Cerebellar nuclear complex (tissue), 1 donor: ENCODE measurements around the gene CFDP1.

Source experiments
- DNase-seq, 2 experiments: peaks; one replicate each; lab custom pipeline; 2025; lab: John Stamatoyannopoulos, UW

Gene CFDP1

GRCh38 chr16:75406943-75407342, 26.4 kb downstream of the CFDP1 start:
- DNase-seq, result no peak

- DNase-seq, result no peak
Observed at GRCh38 chr16:75402821-75403475, 30.4 kb downstream of the CFDP1 start.

GRCh38 chr16:75402159-75402820, 31.0 kb downstream of the CFDP1 start:
- no peak for DNase-seq

GRCh38 chr16:75401691-75402090, 31.6 kb downstream of the CFDP1 start:
- DNase-seq, result no peak

- no peak for DNase-seq
Observed at GRCh38 chr16:75398333-75398732, 35.0 kb downstream of the CFDP1 start.

- DNase-seq, result no peak
Observed at GRCh38 chr16:75394941-75395340, 38.4 kb downstream of the CFDP1 start.

GRCh38 chr16:75392906-75393305, 40.4 kb downstream of the CFDP1 start:
- no peak for DNase-seq

- no peak for DNase-seq
Observed at GRCh38 chr16:75390926-75391653, 42.2 kb downstream of the CFDP1 start.

GRCh38 chr16:75389096-75389690, 44.1 kb downstream of the CFDP1 start:
- no peak for DNase-seq

GRCh38 chr16:75387951-75388350, 45.4 kb downstream of the CFDP1 start:
- no peak for DNase-seq

GRCh38 chr16:75385507-75386152, 47.7 kb downstream of the CFDP1 start:
- DNase-seq, result no peak

GRCh38 chr16:75383141-75383540, 50.2 kb downstream of the CFDP1 start:
- no peak for DNase-seq

GRCh38 chr16:75382611-75383010, 50.7 kb downstream of the CFDP1 start:
- no peak for DNase-seq

GRCh38 chr16:75380870-75381269, 52.4 kb downstream of the CFDP1 start:
- DNase-seq, result no peak

GRCh38 chr16:75379911-75380847, 53.1 kb downstream of the CFDP1 start:
- DNase-seq, result no peak

- no peak for DNase-seq
Observed at GRCh38 chr16:75379339-75379738, 54.0 kb downstream of the CFDP1 start.

GRCh38 chr16:75378616-75379015, 54.7 kb downstream of the CFDP1 start:
- DNase-seq, result no peak

- no peak for DNase-seq
Observed at GRCh38 chr16:75377729-75378386, 55.4 kb downstream of the CFDP1 start.

- DNase-seq, result no peak
Observed at GRCh38 chr16:75376475-75377161, 56.7 kb downstream of the CFDP1 start.

GRCh38 chr16:75374388-75374787, 58.9 kb downstream of the CFDP1 start:
- no peak for DNase-seq
